Neural cell (in vitro differentiated cells): ENCODE data around the gene PLP1. TPM values are rescaled to one million over a fixed set of nuclear protein-coding genes. Genes with fewer than 3 reads are reported as not detected.

Experiments
- H2AFZ ChIP-seq: fragments of 200-600, 300-800 bp; sonication (generic), shearing (Covaris generic); 2 replicates; pipeline ENCODE4 v1.6.0; 2014; ENCODE audit warnings: low read depth, mild to moderate bottlenecking, antibody characterized with exemption, low read length, moderate library complexity
- H3F3A ChIP-seq: fragments of 200-600 bp; shearing (Covaris generic); 2 replicates; pipeline ENCODE4 v1.6.1; 2016; ENCODE audit warnings: mild to moderate bottlenecking, moderate library complexity, mixed read lengths, antibody characterized with exemption, low read length; ENCODE audit not compliant: insufficient read depth, poor library complexity, severe bottlenecking
- H3K27ac ChIP-seq: fragments of 200-600, 300-800 bp; sonication (generic), shearing (Covaris generic); 2 replicates; pipeline ENCODE4 v1.5.1; 2014; ENCODE audit warnings: mild to moderate bottlenecking, low read length, moderate library complexity
- H3K27me3 ChIP-seq: fragments of 300-800, 200-600 bp; sonication (generic), shearing (Covaris generic); 2 replicates; pipeline ENCODE4 v1.6.0; 2014; ENCODE audit warnings: mild to moderate bottlenecking, low read depth, low read length, moderate library complexity; ENCODE audit not compliant: insufficient read depth
- H3K36me3 ChIP-seq: fragments of 300-800, 200-600 bp; sonication (generic), shearing (Covaris generic); 2 replicates; pipeline ENCODE4 v1.5.1; 2014; ENCODE audit warnings: mild to moderate bottlenecking, antibody characterized with exemption, low read length, moderate library complexity; ENCODE audit not compliant: insufficient read depth
- H3K4me2 ChIP-seq: fragments of 300-800, 200-600 bp; sonication (generic), shearing (Covaris generic); 2 replicates; pipeline ENCODE4 v1.6.0; 2014; ENCODE audit warnings: mild to moderate bottlenecking, low read length
- H3K4me3 ChIP-seq: fragments of 300-800, 200-600 bp; sonication (generic), shearing (Covaris generic); 2 replicates; pipeline ENCODE4 v1.5.1; 2014; ENCODE audit warnings: mild to moderate bottlenecking, low read length, moderate library complexity
- H3K79me2 ChIP-seq: fragments of 200-600 bp; shearing (Covaris generic); replicated peaks from 2 replicates; pipeline ENCODE4 v1.6.0; 2014; ENCODE audit warnings: mild to moderate bottlenecking, low read length, moderate library complexity; ENCODE audit not compliant: insufficient read depth
- H3K9ac ChIP-seq: fragments of 300-800, 200-600 bp; sonication (generic), shearing (Covaris generic); 2 replicates; pipeline ENCODE4 v1.6.1; 2016; ENCODE audit warnings: mild to moderate bottlenecking, low read length, mixed read lengths
- H3K9me2 ChIP-seq: fragments of 200-600 bp; shearing (Covaris generic); 2 replicates; pipeline ENCODE4 v1.6.1; 2016; ENCODE audit warnings: mild to moderate bottlenecking, low read length, mixed read lengths; ENCODE audit not compliant: insufficient read depth
- H3K9me3 ChIP-seq: fragments of 200-600, 300-800 bp; sonication (generic), shearing (Covaris generic); 2 replicates; pipeline ENCODE4 v1.6.1; 2016; ENCODE audit warnings: mild to moderate bottlenecking, mixed run types, low read length, moderate library complexity, mixed read lengths
- H4K20me1 ChIP-seq: fragments of 200-600 bp; shearing (Covaris generic); 2 replicates; pipeline ENCODE4 v1.6.1; 2016; ENCODE audit warnings: mild to moderate bottlenecking, mixed run types; ENCODE audit not compliant: insufficient read depth
- EP300 ChIP-seq: fragments of 450-650 bp; conservative IDR thresholded peaks from 2 replicates; pipeline ENCODE4 v1.6.1; 2014; ENCODE audit warnings: antibody characterized with exemption, mild to moderate bottlenecking, moderate library complexity; ENCODE audit not compliant: poor library complexity, severe bottlenecking
- EZH2 ChIP-seq: fragments of 200-600, 300-800 bp; shearing (Covaris generic), sonication (generic); IDR thresholded peaks from 2 replicates; pipeline ENCODE4 v1.6.1; 2014; ENCODE audit warnings: antibody characterized with exemption, low read length, borderline replicate concordance, mild to moderate bottlenecking; ENCODE audit not compliant: insufficient read depth, poor library complexity, severe bottlenecking
- MXI1 ChIP-seq: fragments of 450-650 bp; conservative IDR thresholded peaks from 2 replicates; pipeline ENCODE4 v1.6.1; 2014; ENCODE audit warnings: antibody characterized with exemption, mild to moderate bottlenecking; ENCODE audit not compliant: poor library complexity, severe bottlenecking
- POLR2AphosphoS5 ChIP-seq: IDR thresholded peaks from 2 replicates; pipeline ENCODE4 v1.6.1; 2012
- RAD21 ChIP-seq: fragments of 450-650 bp; conservative IDR thresholded peaks from 2 replicates; pipeline ENCODE4 v1.6.1; 2014; ENCODE audit warnings: antibody characterized with exemption, mild to moderate bottlenecking, moderate library complexity
- SMC3 ChIP-seq: fragments of 450-650 bp; conservative IDR thresholded peaks from 2 replicates; pipeline ENCODE4 v1.6.1; 2014; ENCODE audit warnings: antibody characterized with exemption, mild to moderate bottlenecking, moderate library complexity; ENCODE audit not compliant: poor library complexity
- TAF1 ChIP-seq: IDR thresholded peaks from 2 replicates; pipeline ENCODE4 v1.6.1; 2012; ENCODE audit warnings: low read depth
- polyA plus RNA-seq: library from polyadenylated mRNA; depleted of rRNA; stranded (reverse); fragments of >200 nt; gene quantifications from 2 replicates; pipeline ENCODE4 v1.2.3, GENCODE V29; 2014
- TF ChIP-seq, protein P1 (sequence below): fragments of 450-650 bp; IDR thresholded peaks from 2 replicates; pipeline ENCODE4 v1.5.1; 2014; ENCODE audit warnings: antibody characterized with exemption, mild to moderate bottlenecking, moderate library complexity; ENCODE audit not compliant: poor library complexity, severe bottlenecking
- TF ChIP-seq, protein P2 (sequence below): IDR thresholded peaks from 2 replicates; pipeline ENCODE4 v1.6.1; 2012; ENCODE audit warnings: borderline replicate concordance

Gene PLP1
- polyA plus RNA-seq, 1 donor from 2014 or later = 0.71 TPM

DNA sequence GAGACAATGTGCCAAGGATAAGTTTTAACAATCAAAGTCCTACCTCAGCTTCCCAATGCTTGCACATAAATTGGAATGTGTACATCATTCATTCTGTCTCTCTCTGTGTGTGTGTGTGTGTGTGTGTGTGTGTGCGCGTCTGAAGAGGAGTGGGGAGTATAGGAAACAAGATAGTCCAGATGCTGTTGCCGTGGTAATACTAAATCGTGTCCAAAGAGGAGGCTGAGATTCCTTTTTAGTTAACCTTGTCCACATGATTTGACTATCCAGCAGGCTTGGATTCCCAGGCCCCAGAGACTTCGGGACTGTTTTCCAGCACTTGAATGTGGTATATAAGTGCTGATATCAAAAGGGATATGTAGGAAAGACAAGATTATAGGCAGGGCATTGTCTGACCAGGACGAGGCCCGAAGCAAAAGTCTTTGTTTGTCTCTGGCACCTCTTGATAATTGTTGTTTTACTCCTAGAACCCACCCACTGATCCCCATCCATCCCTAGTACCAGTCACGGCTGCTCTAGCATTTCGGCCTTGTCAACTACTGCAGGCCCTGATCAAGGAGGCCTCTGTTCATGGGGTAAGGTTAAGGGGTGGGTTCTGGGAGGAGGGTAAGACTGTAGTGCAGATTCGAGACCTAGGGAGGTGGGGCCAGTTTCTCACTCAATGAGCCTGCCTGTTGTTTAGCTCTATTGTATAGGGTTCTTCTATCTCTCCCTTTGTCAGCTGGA is 3.9 kb downstream of the PLP1 start:
- no peaks in the 10 kb centered on the region for H3K79me2 ChIP-seq
- no peaks in the 10 kb centered on the region for H3K36me3 ChIP-seq
- H3K4me2 ChIP-seq = no peak overlapping the region
- H3K9me2 ChIP-seq = no peaks in the 10 kb centered on the region
- H3K9ac ChIP-seq = no peak overlapping the region
- H3K27me3 ChIP-seq = no peaks in the 10 kb centered on the region
- no peaks in the 10 kb centered on the region for H3K9me3 ChIP-seq
- no peak overlapping the region for H2AFZ ChIP-seq
- H3K27ac ChIP-seq = no peak overlapping the region
- no peak overlapping the region for H3K4me3 ChIP-seq
- no peak for TF ChIP-seq EP300
- TF ChIP-seq SMC3 = no peak
- TF ChIP-seq, protein P1, sequence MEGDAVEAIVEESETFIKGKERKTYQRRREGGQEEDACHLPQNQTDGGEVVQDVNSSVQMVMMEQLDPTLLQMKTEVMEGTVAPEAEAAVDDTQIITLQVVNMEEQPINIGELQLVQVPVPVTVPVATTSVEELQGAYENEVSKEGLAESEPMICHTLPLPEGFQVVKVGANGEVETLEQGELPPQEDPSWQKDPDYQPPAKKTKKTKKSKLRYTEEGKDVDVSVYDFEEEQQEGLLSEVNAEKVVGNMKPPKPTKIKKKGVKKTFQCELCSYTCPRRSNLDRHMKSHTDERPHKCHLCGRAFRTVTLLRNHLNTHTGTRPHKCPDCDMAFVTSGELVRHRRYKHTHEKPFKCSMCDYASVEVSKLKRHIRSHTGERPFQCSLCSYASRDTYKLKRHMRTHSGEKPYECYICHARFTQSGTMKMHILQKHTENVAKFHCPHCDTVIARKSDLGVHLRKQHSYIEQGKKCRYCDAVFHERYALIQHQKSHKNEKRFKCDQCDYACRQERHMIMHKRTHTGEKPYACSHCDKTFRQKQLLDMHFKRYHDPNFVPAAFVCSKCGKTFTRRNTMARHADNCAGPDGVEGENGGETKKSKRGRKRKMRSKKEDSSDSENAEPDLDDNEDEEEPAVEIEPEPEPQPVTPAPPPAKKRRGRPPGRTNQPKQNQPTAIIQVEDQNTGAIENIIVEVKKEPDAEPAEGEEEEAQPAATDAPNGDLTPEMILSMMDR = no peak
- TF ChIP-seq EZH2 = no peak
- TF ChIP-seq POLR2AphosphoS5 = no peak
- TF ChIP-seq, protein P2, sequence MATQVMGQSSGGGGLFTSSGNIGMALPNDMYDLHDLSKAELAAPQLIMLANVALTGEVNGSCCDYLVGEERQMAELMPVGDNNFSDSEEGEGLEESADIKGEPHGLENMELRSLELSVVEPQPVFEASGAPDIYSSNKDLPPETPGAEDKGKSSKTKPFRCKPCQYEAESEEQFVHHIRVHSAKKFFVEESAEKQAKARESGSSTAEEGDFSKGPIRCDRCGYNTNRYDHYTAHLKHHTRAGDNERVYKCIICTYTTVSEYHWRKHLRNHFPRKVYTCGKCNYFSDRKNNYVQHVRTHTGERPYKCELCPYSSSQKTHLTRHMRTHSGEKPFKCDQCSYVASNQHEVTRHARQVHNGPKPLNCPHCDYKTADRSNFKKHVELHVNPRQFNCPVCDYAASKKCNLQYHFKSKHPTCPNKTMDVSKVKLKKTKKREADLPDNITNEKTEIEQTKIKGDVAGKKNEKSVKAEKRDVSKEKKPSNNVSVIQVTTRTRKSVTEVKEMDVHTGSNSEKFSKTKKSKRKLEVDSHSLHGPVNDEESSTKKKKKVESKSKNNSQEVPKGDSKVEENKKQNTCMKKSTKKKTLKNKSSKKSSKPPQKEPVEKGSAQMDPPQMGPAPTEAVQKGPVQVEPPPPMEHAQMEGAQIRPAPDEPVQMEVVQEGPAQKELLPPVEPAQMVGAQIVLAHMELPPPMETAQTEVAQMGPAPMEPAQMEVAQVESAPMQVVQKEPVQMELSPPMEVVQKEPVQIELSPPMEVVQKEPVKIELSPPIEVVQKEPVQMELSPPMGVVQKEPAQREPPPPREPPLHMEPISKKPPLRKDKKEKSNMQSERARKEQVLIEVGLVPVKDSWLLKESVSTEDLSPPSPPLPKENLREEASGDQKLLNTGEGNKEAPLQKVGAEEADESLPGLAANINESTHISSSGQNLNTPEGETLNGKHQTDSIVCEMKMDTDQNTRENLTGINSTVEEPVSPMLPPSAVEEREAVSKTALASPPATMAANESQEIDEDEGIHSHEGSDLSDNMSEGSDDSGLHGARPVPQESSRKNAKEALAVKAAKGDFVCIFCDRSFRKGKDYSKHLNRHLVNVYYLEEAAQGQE = no peak
- no peak for TF ChIP-seq RAD21
- TF ChIP-seq MXI1 = no peak
- TF ChIP-seq TAF1 = no peak
- no peaks in the 10 kb centered on the region for H4K20me1 ChIP-seq
- no peaks in the 10 kb centered on the region for H3F3A ChIP-seq

DNA sequence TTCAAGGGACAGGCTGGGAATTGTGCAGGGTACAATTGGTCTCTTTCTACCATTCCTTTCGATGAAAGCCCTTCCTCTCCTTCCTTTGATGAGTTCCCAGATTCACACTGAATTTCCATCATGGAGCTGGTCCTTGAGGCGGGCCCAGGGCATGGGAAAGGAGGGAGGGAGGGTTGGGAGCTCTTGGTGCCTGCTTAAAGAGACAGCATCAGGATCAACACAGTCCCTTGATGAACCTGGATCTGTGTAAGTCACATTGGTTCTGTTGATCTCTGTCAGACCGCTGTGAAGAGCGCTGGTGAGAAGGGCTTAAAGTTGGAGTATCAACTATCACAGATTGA is 4.4 kb downstream of the PLP1 start:
- Histone ChIP-seq H3K79me2 (no peaks in the 10 kb centered on the region), H3K27ac (no peak overlapping the region), H3K9me2 (no peaks in the 10 kb centered on the region), H3K4me3 (no peak overlapping the region), H3K36me3 (no peaks in the 10 kb centered on the region), H3K4me2 (no peak overlapping the region), H4K20me1 (no peaks in the 10 kb centered on the region), H3K9ac (no peak overlapping the region), H3K27me3 (no peaks in the 10 kb centered on the region), H3F3A (no peaks in the 10 kb centered on the region), H2AFZ (no peak overlapping the region), H3K9me3 (no peaks in the 10 kb centered on the region)
- no peak for TF ChIP-seq SMC3
- TF ChIP-seq MXI1 = no peak
- no peak for TF ChIP-seq EZH2
- no peak for TF ChIP-seq TAF1
- TF ChIP-seq, protein P2 = no peak
- TF ChIP-seq RAD21 = no peak
- no peak for TF ChIP-seq POLR2AphosphoS5
- no peak for TF ChIP-seq EP300
